SK-N-SH treated with all-trans-retinoic acid at 6 μM for 48 hours (cell line): ENCODE results near the gene GNL1.

ENCODE experiments used
- ATAC-seq: fragments of 200-7000 bp; cut with Tn5 transposase; 3 replicates; pipeline ENCODE4 v1.9.1; 2020; ENCODE audit warnings: mild to moderate bottlenecking, moderate library complexity
- ARNTL ChIP-seq: fragments of 450-650 bp; formaldehyde crosslinking; IDR thresholded peaks from 2 replicates; pipeline ENCODE4 v1.5.0; 2020; ENCODE audit warnings: low read depth, mild to moderate bottlenecking, moderate library complexity, borderline replicate concordance
- BACH2 ChIP-seq: fragments of 250-450 bp; sonication (Bioruptor Pico); IDR thresholded peaks from 2 replicates; pipeline ENCODE4 v1.9.0; 2021; ENCODE audit warnings: mild to moderate bottlenecking, borderline replicate concordance
- CREB5 ChIP-seq: fragments of 250-450 bp; sonication (Bioruptor Pico); IDR thresholded peaks from 2 replicates; pipeline ENCODE4 v1.5.1; 2020; ENCODE audit warnings: low read depth, mild to moderate bottlenecking, moderate library complexity
- CSDC2 ChIP-seq: fragments of 250-450 bp; sonication (Bioruptor Pico); IDR thresholded peaks from 2 replicates; pipeline ENCODE4 v1.5.0; 2020; ENCODE audit warnings: mild to moderate bottlenecking, moderate library complexity
- ISL1 ChIP-seq: fragments of 250-450 bp; sonication (Bioruptor Pico); IDR thresholded peaks from 2 replicates; pipeline ENCODE4 v2.1.2; 2022; ENCODE audit warnings: mild to moderate bottlenecking, moderate library complexity
- OSR1 ChIP-seq: fragments of 250-450 bp; sonication (Bioruptor Pico); IDR thresholded peaks from 2 replicates; pipeline ENCODE4 v1.8.0; 2022; ENCODE audit warnings: moderate library complexity, mild to moderate bottlenecking, inconsistent platforms
- PATZ1 ChIP-seq: fragments of 250-450 bp; sonication (Bioruptor Pico); IDR thresholded peaks from 2 replicates; pipeline ENCODE4 v1.8.0; 2020; ENCODE audit warnings: mild to moderate bottlenecking, moderate library complexity, borderline replicate concordance
- POU6F1 ChIP-seq: fragments of 250-450 bp; sonication (Bioruptor Pico); IDR thresholded peaks from 2 replicates; pipeline ENCODE4 v1.8.0; 2021; ENCODE audit warnings: low read depth, mild to moderate bottlenecking, moderate library complexity, borderline replicate concordance
- PPARA ChIP-seq: fragments of 250-450 bp; sonication (Bioruptor Pico); IDR thresholded peaks from 2 replicates; pipeline ENCODE4 v1.5.0; 2020; ENCODE audit warnings: mild to moderate bottlenecking, borderline replicate concordance
- TCF4 ChIP-seq: fragments of 250-450 bp; sonication (Bioruptor Pico); IDR thresholded peaks from 2 replicates; pipeline ENCODE4 v1.8.0; 2021; ENCODE audit warnings: mild to moderate bottlenecking, moderate library complexity, borderline replicate concordance
- TOX ChIP-seq: fragments of 250-450 bp; sonication (Bioruptor Pico); IDR thresholded peaks from 2 replicates; pipeline ENCODE4 v1.8.0; 2021; ENCODE audit warnings: mild to moderate bottlenecking, moderate library complexity, borderline replicate concordance
- TSHZ2 ChIP-seq: fragments of 250-450 bp; sonication (Bioruptor Pico); IDR thresholded peaks from 2 replicates; pipeline ENCODE4 v1.5.0; 2020; ENCODE audit warnings: mild to moderate bottlenecking, moderate library complexity
- ZC3H10 ChIP-seq: fragments of 250-450 bp; sonication (Bioruptor Pico); IDR thresholded peaks from 2 replicates; pipeline ENCODE4 v1.5.1; 2021; ENCODE audit warnings: mild to moderate bottlenecking, moderate library complexity
- ZFP30 ChIP-seq: fragments of 450-650 bp; formaldehyde crosslinking; IDR thresholded peaks from 2 replicates; pipeline ENCODE4 v1.5.0; 2022; ENCODE audit warnings: mild to moderate bottlenecking, moderate library complexity
- ZNF565 ChIP-seq: fragments of 450-650 bp; formaldehyde crosslinking; conservative IDR thresholded peaks from 2 replicates; pipeline ENCODE4 v1.5.0; 2020; ENCODE audit warnings: low read depth, mild to moderate bottlenecking, moderate library complexity
- ZNF70 ChIP-seq: fragments of 450-650 bp; formaldehyde crosslinking; IDR thresholded peaks from 2 replicates; pipeline ENCODE4 v1.5.0; 2020; ENCODE audit warnings: mild to moderate bottlenecking, moderate library complexity
- ZNF8 ChIP-seq: fragments of 450-650 bp; formaldehyde crosslinking; IDR thresholded peaks from 2 replicates; pipeline ENCODE4 v1.5.0; 2020; ENCODE audit warnings: mild to moderate bottlenecking, moderate library complexity

Gene GNL1

GRCh38 chr6:30592287-30592686 is 36.0 kb upstream of the GNL1 start (continued):
- no peak for TF ChIP-seq PATZ1

- no peak; the same call in 2 of the 3 replicates for ATAC-seq
- TF ChIP-seq TSHZ2: no peak
- no peak for TF ChIP-seq PATZ1
- TF ChIP-seq ZNF70: no peak
- no peak for TF ChIP-seq POU6F1 (CRISPR knock-in tag)
- TF ChIP-seq ZC3H10 (CRISPR knock-in tag): no peak
- no peak for TF ChIP-seq CREB5 (CRISPR knock-in tag)
- TF ChIP-seq OSR1: no peak
- no peak for TF ChIP-seq PPARA
- TF ChIP-seq CSDC2 (CRISPR knock-in tag): no peak
These were observed 34.7 kb upstream of the GNL1 start for GRCh38 chr6:30591008-30591407.

GRCh38 chr6:30590509-30590908 is 34.2 kb upstream of the GNL1 start:
- ATAC-seq: no peak
- no peak for TF ChIP-seq BACH2 (CRISPR knock-in tag)
- no peak for TF ChIP-seq OSR1
- TF ChIP-seq ARNTL (CRISPR knock-in tag): no peak
- no peak for TF ChIP-seq TOX (CRISPR knock-in tag)
- no peak for TF ChIP-seq ISL1 (CRISPR knock-in tag)
- no peak for TF ChIP-seq CSDC2 (CRISPR knock-in tag)
- TF ChIP-seq ZFP30 (CRISPR knock-in tag): no peak
- TF ChIP-seq ZNF565 (CRISPR knock-in tag): no peak
- TF ChIP-seq TCF4 (CRISPR knock-in tag): no peak
- no peak for TF ChIP-seq TSHZ2
- TF ChIP-seq PPARA: no peak
- TF ChIP-seq CREB5 (CRISPR knock-in tag): no peak
- TF ChIP-seq ZNF8: no peak
- no peak for TF ChIP-seq ZC3H10 (CRISPR knock-in tag)
- TF ChIP-seq PATZ1: no peak
- TF ChIP-seq POU6F1 (CRISPR knock-in tag): no peak
